GM21737 (cell line): ENCODE results near the gene FCER1G.
"Not testable (repeated sequence)": the region's sequence is repeated elsewhere in the genome, so short reads cannot be mapped to it uniquely, and the experiment has no call there.

Source experiments
- ATAC-seq: cut with Tn5 transposase; IDR thresholded peaks from one replicate; pipeline ENCODE4 v1.9.1; 2021; ENCODE audit warnings: mild to moderate bottlenecking, moderate library complexity; ENCODE audit not compliant: unreplicated experiment

FCER1G gene

DNA sequence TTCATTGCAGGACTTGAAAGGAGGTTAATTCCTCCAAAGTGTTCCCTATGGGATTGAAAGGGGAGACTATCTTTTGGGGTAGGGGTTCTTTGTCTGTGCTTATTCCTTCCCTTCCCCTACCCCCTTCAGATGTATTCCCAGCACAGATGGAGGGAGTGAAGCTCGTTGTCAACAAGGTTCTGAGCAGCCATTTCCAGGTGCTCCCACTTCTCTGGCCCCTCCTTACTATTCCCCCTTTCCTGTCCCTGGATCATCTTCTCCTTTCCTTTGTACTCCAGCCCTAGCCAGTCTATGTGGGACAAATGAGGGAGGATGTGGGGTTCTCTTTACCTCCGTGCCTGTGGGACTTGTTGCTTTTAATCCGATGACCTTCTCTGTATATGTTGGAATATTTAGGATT lies 11.7 kb downstream of the FCER1G start:
- no peak for ATAC-seq

DNA sequence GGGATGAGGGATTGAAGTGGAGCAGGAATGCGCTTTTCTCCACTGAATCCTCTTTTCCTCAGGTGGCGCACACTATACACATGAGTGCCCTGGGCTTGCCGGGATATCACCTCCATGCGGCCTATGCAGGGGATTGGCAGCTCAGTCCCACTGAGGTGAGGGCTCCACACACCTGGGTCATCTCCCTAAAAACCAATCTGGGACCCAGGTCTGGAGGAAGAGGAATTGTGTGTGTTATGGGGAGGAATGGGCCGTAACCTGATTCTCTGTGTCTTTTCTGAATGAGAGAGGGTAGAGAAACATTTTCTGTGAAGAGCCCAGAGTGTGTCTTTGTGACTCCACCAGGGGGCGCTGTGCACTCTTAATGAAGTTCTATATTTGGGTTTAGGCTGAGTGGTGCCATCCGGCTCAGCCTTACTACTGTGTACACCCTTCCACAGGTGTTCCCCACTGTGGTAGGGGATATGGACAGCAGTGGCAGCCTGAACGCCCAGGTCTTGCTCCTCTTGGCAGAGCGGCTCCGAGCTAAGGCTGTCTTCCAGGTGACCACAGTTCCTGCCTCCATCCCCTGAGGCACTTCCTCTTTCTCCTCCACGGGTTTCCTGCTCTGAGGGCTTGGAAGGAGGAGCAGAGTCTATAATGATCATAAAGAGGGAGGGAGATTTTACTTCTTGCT lies 12.2 kb downstream of the FCER1G start:
- ATAC-seq, result no peak

DNA sequence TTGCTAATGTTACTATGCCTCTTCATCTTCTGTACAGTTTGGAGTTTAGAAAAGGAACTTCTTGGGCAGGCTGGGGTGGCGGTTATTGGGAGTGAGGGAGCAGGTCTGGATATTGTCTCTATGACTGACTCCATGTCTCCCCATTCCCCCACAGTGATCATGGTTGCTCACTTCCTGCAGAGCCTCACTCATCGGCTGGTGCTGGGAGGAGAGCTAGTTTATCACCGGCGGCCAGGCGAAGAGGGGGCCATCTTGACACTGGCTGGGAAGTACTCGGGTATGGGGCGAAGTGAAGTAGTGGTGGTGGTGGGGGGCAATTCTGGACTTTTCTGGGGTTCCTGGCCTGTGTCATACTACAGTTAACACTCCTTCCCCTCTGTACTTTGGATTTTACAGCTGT lies 12.9 kb downstream of the FCER1G start:
- no peak for ATAC-seq

DNA sequence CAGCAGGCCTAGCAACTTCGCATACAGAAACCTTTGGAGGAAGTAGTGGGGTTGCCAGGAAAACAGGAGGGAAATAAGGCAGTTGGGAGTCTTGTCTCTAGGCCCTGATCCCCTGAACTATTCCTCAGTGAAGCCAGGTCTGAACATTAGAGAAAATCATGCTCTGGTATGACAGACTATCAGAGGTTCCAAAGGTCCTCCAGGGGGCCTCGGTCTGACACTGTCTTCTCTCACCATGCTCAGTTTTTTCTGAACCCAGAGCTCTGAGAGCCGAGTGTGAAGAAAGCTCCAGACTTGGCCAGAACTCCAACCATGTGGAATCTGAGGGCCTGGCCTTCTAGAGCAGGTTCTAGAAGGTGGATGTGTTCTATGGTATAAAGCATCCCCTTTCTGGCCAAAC lies 14.8 kb downstream of the FCER1G start:
- no peak for ATAC-seq

DNA sequence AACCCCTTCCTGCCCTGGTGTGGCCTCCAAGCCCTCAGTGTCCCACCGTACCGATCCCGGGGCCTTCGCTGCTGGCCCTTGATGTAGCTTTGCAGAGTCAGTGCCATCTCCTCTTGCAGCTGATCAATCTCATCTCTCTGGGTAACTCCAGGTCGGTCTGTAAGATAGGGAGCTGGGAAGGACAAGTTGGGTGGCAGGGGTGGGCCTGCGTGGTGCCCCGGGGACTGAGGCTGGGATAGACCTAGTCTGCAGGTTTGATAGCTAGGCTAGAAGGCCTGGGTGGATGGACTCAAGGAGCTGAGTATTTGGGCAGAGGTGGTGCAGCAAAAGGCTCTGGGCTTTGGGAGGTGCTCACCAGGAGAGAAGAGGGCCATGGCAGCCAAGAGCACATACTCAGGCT lies 15.7 kb downstream of the FCER1G start:
- ATAC-seq, result no peak

DNA sequence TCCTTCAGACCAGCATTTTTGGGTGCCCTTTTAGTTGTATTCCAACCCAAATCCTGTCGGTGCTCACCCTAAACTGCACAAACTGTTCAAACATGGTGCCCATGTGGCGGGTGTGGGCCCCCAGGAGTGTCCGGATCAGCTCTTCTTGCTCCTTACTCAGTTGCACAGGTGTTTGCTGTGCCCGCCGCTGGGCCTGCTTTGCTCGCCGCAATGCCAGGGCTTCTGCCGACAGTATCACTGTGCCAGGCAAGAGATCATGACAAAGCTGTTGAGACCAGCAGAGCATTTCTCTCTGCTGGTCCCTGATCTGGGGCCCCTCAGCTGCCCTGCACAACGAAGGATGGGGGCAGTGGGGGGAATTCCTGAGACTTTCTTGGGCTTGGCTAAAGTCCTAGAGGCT lies 18.0 kb downstream of the FCER1G start:
- no peak for ATAC-seq

DNA sequence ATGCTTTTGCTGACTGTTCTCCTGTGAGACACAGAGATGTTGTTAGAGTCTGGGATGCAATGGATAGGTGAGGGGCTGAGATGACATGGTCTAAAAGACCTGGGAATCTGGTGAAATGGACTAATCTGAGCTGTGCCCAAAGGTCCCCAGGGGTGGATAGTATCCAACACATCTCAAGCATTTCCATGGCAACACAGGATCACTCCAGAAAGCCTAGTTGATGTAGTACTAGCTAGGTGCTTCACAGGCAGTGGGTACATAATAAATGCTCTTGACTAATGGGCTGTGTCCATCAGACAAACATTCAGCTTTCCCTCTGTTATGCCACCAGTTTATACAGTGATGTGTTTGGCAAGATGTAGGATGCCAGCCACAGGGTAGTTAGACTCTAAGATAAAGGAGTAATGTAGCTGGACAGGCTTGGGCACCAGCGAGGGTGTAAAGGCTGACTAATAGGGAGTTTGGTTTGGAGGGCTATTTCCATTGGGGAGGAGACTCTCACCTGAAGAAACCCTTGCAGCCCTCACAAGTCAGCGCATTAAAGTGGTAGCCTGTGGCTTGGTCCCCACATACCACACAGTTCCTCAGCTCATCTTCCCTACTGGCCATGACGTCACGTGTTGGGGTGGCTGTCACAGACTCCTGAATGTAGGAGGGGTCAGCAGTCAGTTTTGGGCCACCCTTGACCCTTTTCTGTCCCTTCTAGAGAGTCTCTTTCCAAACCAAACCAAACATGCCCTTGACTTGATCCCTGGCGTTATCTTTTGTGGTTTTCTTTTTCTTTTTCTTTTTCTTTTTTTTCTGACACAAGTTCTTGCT lies 21.1 kb downstream of the FCER1G start:
- no peak for ATAC-seq

DNA sequence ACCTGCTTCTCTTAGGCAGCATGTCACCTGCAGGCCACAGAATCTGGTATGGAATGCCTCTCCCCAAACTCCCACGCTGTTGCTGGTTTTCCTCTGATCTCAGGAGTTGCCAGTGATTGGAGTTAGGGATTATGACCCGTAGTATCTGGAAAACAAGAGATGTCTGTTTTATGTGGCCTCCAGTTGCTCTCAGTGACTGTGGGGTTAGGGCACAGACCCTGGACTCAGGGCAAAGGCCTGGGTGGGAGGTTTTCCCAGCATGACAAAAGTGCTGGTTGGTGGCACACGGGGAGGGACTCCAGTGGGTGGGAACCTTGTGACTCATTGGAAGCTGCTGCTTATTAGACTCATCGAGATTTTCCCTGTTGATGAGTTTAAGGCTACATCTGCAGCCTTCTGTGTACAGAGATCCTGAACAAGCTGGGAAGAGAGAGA lies 23.0 kb downstream of the FCER1G start, which contains the start of gene NR1I3:
NR1I3 (minus strand) TSS at position 165 of the 435 bp plus-strand sequence. CDS start 1,638 bp downstream, outside the sequence.
- ATAC-seq, result no peak

DNA sequence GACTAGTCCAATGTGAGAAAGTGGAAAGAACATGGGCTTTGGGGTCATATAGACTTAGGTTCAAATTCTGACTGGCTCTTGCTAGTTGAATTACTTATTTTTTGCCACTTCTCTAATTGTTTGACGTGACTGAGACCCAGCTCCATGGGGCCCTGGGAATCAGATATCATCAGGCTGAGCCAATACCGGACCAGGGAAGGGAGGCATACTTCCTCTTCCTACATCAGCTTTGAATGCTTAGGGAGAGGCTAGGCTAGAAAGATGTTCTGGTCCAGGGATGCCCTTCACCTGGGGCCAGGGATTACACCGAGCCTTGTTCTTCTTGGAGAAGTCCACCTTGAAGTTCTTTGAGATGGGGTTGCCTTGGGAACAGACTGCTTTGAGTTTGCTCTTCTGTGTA lies 26.6 kb downstream of the FCER1G start:
- no peak for ATAC-seq

DNA sequence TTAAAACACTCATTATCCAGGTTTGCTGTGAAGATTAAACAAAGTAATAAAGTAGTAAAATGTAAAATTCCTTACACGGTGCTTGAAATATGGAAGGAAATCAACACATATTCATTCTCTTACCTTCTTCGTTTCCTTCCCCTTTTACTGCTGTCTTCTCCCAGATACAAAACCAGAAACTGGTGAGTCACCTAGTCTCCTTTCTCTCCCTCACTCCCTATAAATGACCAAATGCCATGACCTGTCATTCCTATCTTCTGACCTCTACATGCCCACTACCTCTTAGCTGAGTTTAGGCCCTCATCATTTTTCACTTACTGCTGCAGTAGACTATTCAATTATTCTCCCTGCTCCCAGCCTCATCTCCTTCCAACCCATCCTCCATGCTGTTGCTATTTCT lies 27.2 kb downstream of the FCER1G start:
- ATAC-seq, result no peak

DNA sequence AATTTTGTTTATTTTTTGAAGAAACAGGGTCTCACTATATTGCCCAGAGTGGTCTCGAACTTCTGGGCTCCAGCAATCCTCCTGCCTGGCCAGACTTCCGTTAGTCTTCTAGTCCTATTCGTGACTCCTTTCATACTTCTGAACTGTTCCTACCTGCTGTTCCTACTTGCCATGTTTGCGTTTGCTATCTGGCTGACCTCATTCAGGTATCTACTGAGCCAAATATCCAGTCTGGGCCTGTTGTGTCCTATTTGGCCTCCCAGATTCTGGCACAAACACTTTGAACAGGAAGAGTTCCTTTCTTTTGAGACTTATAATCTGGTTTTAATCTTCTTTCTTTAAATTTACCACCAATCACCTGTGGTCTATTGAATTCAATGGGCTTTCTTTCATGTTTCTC lies 29.8 kb downstream of the FCER1G start:
- ATAC-seq, result no peak

DNA sequence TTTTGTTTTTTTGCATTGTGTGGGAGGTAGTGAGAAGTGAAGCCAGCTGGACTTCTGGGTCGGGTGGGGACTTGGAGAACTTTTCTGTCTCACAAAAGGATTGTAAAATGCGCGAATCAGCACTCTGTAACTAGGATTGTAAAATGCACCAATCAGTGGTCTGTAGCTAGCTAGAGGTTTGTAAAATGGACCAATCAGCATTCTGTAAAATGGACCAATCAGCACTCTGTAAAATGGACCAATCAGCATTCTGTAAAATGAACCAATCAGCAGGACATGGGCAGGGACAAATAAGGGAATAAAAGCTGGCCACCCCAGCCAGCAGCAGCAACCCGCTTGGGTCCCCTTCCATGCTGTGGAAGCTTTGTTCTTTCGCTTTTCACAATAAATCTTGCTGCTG lies 35.0 kb downstream of the FCER1G start:
- ATAC-seq, result not testable (repeated sequence)

DNA sequence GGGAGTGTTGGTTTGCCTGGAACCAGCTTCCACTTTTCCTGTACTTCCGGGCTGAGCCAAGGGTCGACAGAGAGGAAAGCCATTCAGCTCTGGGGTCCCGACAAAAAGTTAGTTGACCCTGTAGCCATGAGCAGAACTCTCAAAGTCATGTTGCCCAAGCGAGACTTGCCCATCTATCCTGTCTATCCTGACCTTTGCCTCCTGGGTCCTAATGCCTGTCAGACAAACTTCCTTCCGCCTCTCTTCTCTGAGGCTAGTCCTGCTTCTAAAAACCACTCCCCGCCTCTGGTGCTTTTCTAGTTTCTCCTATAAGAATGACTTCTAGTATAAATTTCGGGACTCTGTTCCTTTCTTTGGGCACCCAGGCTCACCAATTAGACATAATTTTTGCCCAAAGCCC lies 35.7 kb downstream of the FCER1G start:
- no peak for ATAC-seq

DNA sequence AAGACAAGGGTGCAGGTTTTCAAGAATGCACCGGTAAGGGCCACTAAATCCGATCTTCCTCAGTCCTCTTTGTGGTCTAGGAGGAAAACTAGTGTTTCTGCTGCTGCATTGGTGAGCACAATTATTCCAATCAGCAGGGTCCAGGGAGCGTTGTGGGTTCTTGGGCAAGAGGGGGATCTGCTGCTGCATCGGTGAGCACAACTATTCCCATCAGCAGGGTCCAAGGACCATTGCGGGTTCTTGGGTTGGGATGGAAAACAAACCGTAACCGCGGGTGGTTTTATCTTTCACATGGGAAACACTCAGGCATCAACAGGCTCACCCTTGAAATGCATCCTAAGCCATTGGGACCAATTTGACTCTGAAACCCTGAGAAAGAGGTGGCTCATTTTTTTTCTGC lies 36.5 kb downstream of the FCER1G start:
- ATAC-seq, result no peak

DNA sequence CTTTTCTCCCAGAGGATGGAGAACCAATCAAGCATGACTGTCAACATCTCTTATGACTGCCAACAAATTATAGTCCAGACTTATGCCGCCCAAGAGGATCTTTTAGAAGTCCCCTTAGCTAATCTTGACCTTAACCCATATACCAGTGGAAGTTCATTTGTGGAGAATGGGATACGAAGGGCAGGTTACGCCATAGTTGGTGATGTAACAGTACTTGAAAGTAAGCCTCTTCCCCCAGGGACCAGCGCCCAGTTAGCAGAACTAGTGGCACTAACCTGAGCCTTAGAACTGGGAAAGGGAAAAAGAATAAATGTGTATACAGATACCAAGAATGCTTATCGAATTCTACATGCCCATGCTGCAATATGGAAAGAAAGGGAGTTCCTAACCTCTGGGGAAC lies 40.2 kb downstream of the FCER1G start:
- ATAC-seq, result not testable (repeated sequence)

DNA sequence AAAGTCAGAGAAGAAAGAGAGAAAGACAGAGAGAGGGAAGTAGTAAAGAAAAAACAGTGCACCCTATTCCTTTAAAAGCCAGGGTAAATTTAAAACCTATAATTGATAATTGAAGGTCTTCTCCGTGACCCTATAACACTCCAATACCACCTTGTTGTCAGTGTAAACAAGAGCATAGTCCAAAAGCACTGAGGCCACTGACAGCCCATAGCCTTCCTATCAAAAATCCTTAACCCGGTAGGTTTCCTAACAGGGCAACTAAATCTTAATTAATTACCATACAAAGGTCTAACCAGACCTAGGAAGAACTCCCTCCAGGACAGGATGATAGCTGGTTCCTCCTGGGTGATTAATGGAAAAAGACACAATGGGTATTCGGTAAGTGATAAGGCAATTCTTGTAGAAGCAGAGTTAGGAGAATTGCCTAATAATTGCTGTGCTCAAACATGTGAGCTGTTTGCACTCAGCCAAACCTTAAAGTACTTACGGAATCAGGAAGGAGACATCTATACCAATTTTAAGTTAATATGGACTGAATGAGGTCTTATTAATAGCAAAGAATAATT lies 40.9 kb downstream of the FCER1G start:
- ATAC-seq, result not testable (repeated sequence)

DNA sequence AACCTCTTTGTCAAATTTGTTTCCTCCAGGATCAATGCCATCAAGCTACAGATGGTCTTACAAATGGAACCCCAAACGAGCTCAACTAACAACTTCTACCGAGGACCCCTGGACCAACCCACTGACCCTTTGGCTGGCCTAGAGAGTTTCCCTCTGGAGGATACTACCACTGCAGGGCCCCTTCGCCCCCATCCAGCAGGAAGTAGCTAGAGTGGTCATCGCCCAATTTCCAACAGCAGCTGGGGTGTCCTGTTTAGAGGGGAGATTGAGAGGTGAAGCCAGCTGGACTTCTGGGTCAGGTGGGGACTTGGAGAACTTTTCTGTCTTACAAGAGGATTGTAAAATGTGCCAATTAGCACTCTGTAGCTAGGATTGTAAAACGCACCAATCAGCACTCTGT lies 42.0 kb downstream of the FCER1G start:
- ATAC-seq, result not testable (repeated sequence)

DNA sequence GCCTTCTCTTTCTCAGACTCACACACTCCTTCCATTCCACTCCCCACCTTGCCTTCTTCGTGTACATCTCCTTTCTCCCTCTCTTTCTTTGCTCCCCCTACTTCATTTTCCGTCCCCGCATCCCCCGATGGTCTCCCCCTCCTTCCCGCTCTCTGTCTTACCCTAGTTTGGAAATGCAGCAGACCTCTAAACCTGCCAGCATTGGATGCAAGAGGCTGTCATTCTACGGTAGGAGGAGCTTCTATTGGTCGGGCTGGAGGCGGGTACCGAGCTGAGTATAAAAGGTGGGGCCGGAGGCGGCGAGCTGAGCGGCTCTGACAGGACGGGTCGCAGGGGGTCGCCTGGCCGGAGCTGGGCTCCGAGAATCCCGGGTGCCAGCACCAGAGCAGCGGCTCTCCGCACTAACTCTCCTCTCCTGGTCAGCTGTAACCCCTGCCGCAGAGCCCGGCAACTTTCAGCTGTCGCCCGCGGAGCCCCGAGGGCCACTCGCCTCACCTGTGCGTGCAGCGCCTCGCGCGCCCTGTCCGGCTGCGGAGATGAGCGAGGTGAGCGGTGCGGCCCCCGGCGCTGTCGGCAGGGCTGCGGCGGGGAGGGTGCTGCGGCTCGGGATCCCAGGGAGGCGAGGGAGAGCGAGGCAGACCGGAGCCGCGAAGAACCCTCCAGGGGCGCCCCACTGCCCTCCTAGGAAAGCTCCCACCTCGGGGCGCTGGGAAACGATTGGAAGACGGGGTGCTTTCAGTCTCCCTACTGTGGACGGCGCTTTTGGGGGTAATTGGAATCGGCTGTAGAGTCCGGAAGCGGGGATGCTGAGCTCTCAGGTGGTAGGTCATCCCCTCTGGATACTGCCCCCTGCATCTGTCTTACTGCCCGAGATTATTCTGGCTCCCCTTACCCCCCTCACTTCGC lies 43.6 kb downstream of the FCER1G start, which contains the start of gene PCP4L1:
PCP4L1 (plus strand) TSS at position 307 of the 906 bp plus-strand sequence; CDS start at position 537, 230 bp downstream.
- peak; percentile 67 for ATAC-seq

DNA sequence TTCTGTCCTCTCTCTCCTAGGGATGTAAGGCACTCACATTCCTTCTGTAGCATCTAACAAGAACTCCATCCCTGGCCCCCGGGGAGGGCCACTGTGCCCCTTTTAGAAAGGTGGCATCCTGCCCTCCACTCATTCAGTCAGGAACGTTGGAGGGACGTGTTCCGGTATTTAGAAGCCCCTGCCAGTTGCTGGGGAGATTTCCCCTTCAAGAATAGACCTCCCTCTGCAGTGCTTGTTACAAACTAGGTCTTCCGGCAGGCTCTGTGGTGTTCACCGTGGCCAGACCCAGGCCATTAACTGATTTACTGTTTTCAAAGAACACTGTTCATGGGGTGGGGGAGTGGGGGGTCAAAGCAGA lies 44.2 kb downstream of the FCER1G start:
- ATAC-seq, result no peak

DNA sequence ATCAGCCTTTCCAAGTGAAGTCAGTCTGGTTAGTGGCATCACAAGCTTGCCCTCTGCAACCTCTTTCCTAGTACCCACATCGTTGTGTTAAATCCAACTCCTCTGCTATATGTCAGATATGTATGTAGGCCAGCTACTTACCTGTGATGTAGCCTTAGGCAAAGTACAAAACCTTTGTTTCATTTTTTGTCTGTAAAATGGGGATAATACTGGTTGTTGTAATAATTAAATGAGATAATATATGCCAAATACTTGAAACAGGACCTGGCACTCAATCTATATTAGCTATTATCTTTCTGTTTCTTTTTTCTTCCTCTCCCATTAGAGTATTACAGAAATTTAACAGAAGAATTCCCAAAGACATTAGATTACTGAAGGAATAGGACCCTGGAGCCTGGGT lies 44.7 kb downstream of the FCER1G start:
- ATAC-seq, result no peak
